NCI-H2029 (cell line): Measurements from ENCODE around the gene CKS1B.
A peak's percentile ranks its signal among the peaks of the same experiment; 100 is the strongest.

Experiments used
- DNase-seq: peaks from one replicate; lab custom pipeline; 2025; lab: John Stamatoyannopoulos, UW

Gene CKS1B

DNA sequence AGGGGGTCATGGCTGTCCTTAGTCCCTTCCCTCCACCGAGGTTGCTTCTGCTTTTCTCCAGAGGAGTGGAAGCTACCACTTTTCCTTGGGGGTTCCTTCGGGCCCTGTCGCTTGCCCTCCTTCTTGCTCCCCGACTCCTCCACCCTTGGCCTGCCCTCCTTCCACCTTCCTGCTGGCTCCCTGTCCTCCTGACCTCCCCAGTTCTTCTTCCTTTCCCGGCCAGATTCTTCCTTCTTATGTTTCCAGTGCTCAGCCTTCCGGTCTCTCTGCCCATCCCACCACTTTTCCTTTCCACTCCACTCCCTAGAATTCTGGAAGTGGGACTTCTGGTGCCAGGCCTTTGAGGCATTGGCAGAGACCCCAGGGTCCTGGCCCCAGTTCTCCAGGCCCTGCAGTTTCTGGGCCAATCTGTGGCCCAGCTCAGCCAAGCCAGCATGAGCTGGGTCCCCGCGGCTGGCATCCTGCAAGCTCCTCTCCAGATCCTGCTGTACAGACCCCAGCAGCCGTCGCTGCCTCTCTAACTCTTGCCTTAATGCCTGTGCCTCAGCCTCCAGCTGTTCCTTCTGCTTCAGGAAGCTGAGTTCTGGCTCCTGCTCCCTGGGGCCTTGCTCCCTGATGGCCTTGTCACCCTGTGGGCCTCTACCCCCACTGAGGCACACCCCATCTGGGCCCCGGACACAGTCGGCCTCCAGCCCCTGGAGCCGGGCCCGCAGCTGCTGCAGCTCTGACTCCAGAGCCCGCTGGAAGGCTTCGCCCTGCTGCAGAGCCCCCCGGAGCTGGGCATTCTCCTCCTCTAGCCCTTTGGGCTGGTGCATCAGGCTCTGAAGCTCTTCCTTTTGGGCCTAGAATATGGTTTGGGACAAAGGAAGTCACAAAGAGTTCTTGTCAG, 28.3 kb upstream of the CKS1B start:
- DNase-seq, result no peak

DNA sequence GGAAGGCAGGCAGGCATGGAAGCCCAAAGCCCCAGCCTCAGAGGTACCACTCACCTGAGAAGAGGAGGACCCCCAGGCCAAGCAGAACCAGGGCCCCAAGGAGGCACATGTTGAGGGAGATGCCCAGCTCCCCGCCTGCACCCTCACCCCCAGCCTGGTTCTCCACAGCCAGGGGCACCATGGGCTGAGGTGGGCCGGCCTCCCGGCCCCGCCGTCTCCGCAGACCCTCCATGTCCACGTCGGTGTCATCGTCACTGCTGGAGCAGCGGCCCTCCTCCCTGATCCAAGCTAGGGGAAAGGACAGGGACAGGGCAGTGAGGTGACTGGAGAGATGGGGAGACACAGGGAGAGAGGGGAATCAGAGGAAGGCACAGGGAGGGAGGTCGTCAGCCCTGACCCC, 26.4 kb upstream of the CKS1B start:
- no peak for DNase-seq

- no peak for DNase-seq
These were observed 22.4 kb upstream of the CKS1B start for GRCh38 chr1:154951901-154952657.

GRCh38 chr1:154952664-154953063, 21.8 kb upstream of the CKS1B start:
- DNase-seq, result no peak

DNA sequence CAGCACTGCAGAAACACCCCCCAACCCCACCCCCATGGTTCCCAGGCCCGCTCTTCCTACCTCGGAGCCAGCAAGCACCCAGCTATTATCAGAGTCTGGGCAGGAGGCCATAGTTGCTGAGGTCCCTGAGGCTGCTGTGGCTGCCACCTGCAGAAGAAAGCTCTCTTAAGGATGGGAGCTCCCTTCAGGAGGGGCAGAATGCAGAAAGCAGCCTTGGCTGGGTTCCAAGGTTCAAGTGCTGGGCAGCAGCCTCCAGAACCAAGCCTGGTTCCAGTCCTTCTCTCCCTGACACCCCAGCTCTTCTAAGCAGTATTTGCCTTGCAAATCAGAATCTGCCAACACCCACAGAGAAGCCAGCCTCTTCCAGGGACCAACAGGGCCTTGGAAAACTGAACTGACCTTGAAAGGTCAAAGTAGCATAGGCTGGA, 20.9 kb upstream of the CKS1B start:
- DNase-seq, result no peak

DNA sequence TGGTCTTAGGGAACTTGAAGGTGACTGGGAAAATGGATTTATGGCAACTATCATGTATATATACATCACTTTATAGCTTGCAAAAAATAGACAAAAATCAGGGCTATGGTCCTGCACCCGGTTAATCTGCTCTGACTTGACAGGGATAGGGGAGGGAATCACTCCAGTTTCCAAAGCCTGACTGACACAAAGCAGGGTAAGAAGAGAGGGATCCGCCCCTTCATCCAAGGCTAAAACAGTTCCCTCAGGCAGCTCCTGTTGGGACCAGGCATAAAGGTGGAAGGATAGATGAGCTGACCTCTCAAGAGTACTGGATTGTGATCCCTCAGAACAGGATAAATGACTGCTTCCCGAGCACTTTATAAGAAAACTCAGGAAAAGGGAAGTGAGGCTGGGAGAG, 19.9 kb upstream of the CKS1B start:
- DNase-seq, result no peak

DNA sequence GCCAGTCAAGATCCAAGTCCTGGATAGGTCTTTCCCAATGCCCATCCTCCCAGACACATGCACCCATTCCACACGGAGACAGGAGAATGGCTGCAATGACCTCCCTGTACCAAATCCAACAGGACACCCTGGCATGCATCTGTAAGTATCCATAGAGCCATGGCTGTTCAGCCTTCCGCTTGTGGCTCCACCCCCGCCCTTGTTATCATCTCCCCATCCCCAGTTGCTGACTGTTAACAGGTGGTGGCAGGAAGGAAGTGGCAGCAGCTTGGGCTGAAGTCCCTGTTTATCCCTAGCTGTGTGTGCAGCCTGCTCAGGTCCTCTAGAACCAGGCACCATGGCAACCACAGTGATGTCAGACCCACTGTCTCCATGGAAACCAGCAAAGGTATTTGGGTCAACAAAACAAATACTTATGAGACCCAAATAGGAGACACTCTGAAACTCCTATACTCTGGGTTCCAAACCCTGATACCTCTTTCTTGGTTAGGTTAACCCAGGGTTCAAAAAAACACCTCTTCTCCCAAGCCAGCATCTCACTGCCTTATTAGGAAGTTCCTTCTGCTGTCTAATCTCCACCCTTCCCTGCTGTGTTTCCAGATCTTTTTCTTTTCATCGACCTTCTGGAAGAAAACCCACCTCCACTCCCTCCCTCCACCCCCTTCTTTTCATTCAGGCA, 19.3 kb upstream of the CKS1B start:
- DNase-seq, result peak; percentile 82

GRCh38 chr1:154955718-154956543, 18.6 kb upstream of the CKS1B start, which contains the start of gene PBXIP1:
TSS of gene PBXIP1 (minus strand) at chr1:154956099. CDS start at chr1:154953721, 2,378 bp downstream.
- peak; percentile 60 for DNase-seq

DNA sequence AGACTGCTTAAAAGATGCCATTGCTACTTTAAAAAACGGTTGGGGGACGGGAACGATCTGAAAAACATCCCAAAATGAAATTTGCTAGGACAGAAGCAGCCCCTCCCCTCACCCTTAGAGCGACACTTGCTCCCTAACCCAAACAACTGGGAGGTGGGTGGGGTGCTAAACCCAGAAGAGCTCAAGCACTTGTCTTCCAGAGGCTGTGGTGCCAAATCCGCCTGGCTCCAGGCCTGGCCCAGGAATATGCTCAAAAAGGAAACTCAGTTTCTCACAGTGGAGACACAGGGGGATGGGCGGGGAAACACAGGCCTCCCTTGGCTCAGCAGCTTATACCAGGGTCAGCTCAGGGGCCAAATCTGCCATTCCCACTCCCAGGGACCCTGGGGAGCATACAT, 17.9 kb upstream of the CKS1B start:
- no peak for DNase-seq

- no peak for DNase-seq
These were observed 17.3 kb upstream of the CKS1B start for GRCh38 chr1:154957091-154957657.

- no peak for DNase-seq
These were observed 16.4 kb upstream of the CKS1B start for GRCh38 chr1:154958036-154958435.

- DNase-seq, result no peak
These were observed 15.6 kb upstream of the CKS1B start for GRCh38 chr1:154958681-154959425.

- no peak for DNase-seq
These were observed 15.1 kb upstream of the CKS1B start for GRCh38 chr1:154959426-154959780.

DNA sequence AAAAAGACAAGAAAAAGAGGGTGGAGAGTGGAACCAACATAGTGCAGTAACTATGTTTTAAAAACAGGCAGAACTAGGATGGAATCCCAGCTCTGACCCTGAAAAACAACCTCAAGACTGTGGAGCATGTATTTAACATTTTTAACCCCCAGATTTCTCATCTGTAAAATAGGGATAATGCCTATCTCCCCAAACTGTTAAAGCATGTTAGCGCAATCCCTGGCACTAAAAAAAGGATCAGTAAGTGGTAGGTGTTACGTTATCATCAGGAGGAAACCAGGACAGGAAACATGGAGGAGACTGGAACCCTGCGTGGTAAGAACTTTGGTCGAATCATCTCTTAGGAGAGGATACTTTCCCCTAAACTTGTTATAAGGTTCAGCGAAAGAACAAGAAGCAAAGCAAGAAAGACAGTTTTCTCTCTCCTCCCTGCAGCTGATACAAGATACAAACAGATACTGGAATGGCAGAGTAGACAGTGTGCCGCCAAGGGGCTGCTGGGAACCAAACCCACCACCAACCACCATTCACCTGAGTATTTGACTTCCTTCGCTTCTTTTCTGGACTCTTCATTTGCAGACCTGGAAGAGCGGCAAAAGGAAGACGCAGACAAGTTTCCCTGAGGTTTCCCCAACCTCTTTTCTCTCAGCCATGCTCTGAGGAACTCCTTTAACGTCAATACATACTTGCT, 13.9 kb upstream of the CKS1B start:
- no peak for DNase-seq

DNA sequence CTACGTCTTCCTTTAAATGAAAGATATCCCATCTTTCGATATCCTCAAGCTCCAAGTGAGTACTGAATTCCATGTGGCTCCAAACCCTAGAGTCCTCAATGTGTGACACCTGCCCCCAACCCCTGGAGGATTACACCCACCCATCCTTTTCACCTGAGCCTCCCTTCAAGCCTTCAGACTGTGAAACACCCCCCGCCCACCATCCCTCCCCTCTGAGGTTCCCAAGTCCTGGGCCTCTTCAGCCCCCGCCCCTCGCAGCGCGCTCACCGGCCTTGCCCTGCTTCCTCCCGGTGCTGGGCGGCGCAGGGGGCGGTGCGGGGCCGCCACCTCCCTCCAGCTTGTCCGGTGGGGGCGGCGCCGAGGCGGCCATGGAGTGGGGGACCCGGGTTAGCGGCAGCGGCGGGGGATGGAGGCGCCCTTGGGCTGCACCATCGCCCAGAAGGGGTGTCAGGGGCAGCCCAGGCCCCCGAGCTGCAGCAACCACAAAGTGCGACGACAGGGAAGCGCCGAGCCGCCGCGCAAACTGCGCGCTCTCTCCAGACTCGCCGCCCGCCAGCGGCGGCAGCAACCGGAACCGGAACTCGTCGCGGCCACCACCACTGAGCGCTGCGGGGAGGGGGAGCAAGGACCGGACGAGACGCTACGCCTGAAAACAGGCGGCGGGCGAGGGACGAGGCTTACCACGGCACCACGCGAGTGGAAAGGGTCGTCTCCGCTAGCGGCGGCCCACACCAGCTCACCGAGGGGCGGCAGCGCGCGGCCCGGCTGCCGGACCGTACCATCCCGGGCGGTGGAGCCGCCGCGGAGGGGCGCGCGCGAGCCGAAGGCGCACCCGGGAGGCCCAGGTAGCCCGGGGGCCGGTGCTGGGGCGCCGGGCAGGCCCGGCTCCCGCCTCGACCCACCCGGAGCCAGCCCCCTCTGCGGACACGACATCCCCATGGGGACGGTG, 13.0 kb upstream of the CKS1B start, which contains the start of gene PYGO2:
TSS of gene PYGO2 (minus strand) at position 576 of the 949 bp plus-strand sequence. CDS start at position 370, 206 bp downstream.
- peak; percentile 45 for DNase-seq

DNA sequence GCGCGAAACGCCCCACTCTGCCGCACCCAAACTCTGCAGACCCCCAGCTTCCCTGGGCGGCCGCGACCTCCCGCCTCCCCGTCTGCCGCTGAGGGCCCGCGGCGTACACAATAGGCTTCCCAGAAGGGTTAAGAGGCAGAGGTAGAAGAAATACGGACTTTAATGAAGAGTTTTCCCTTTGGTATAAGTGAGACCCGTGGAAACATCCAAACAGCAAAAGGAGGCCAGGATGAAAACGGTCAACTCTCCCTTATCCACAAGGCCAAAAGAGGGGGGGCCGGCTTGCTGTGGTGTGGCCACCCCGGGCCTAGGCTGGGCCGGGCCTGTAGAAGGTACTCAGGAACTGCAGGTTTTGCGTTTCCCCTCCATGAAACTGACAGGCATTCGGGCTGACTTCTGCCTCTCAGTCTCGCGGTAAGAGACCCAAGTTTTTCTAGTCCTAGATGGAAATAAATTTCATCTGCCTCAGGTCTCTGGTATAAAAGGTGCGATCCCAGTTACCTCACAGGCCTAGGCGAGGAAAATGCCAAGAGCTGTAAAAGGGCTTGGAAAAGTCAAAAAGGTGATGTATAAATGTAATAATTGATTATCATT, 12.2 kb upstream of the CKS1B start:
- no peak for DNase-seq

GRCh38 chr1:154962795-154963330, 11.6 kb upstream of the CKS1B start:
- DNase-seq, result no peak

- DNase-seq, result no peak
These were observed 10.8 kb upstream of the CKS1B start for GRCh38 chr1:154963643-154964042.
